K562 (cell line): ENCODE measurements around the gene HOTAIR. TPM values are rescaled to one million over a fixed set of nuclear protein-coding genes. Genes with fewer than 3 reads are reported as not detected.

Source experiments
- BHLHE40 ChIP-seq: IDR thresholded peaks from 2 replicates; pipeline ENCODE4 v1.6.1; 2011; ENCODE audit warnings: low read length, improper control_type of control experiment
- BMI1 ChIP-seq: fragments of 150-350 bp; IDR thresholded peaks from 2 replicates; pipeline ENCODE4 v1.6.1; 2014; ENCODE audit warnings: low read length
- CREM ChIP-seq: IDR thresholded peaks from 2 replicates; pipeline ENCODE4 v1.6.1; 2014; ENCODE audit warnings: antibody characterized with exemption, low read depth
- ESRRA ChIP-seq: fragments of 450-650 bp; IDR thresholded peaks from 2 replicates; pipeline ENCODE4 v1.6.1; 2014; ENCODE audit warnings: low read depth, mild to moderate bottlenecking, moderate library complexity, borderline replicate concordance
- ETV1 ChIP-seq: fragments of 450-650 bp; conservative IDR thresholded peaks from 2 replicates; pipeline ENCODE4 v1.6.1; 2016; ENCODE audit warnings: missing genetic modification characterization, control low read depth, low read depth, missing compliant biosample characterization
- FOXP1 ChIP-seq: sonication (generic); formaldehyde crosslinking; IDR thresholded peaks from 2 replicates; pipeline ENCODE4 v1.8.0; 2022; ENCODE audit warnings: mild to moderate bottlenecking, missing genetic modification reagents
- GATA2 ChIP-seq: sonication (generic); formaldehyde crosslinking; IDR thresholded peaks from 2 replicates; pipeline ENCODE4 v1.4.0; 2020; ENCODE audit warnings: mild to moderate bottlenecking, missing genetic modification reagents
- KLF13 ChIP-seq: fragments of 450-650 bp; IDR thresholded peaks from 2 replicates; pipeline ENCODE4 v1.6.1; 2016; ENCODE audit warnings: missing genetic modification characterization, low read depth, mild to moderate bottlenecking, missing compliant biosample characterization, moderate library complexity, borderline replicate concordance
- MXI1 ChIP-seq: IDR thresholded peaks from 2 replicates; pipeline ENCODE4 v1.6.1; 2011; ENCODE audit warnings: low read depth, mild to moderate bottlenecking, improper control_type of control experiment, low read length
- PHTF2 ChIP-seq: fragments of 250-450 bp; sonication (Bioruptor Pico); IDR thresholded peaks from 2 replicates; pipeline ENCODE4 v1.5.0; 2021; ENCODE audit warnings: mild to moderate bottlenecking
- SAFB ChIP-seq: fragments of 200-400 bp; formaldehyde crosslinking; IDR thresholded peaks from 2 replicates; pipeline ENCODE4 v1.6.1; 2017; ENCODE audit warnings: low read depth, low read length, borderline replicate concordance
- SRSF9 ChIP-seq: fragments of 200-400 bp; formaldehyde crosslinking; IDR thresholded peaks from 2 replicates; pipeline ENCODE4 v1.6.1; 2017; ENCODE audit warnings: low read depth, low read length, borderline replicate concordance
- TBP ChIP-seq: optimal IDR thresholded peaks from 2 replicates; pipeline ENCODE3; 2011; ENCODE audit warnings: low read depth, low read length, improper control_type of control experiment
- TGIF2 ChIP-seq: sonication (generic); formaldehyde crosslinking; IDR thresholded peaks from 2 replicates; pipeline ENCODE4 v1.8.1; 2022; ENCODE audit warnings: mild to moderate bottlenecking, missing genetic modification reagents, moderate library complexity
- XRCC5 ChIP-seq: fragments of 200-400 bp; formaldehyde crosslinking; IDR thresholded peaks from 2 replicates; pipeline ENCODE4 v1.6.1; 2017; ENCODE audit warnings: low read depth, mild to moderate bottlenecking, low read length
- ZKSCAN8 ChIP-seq: fragments of 200-800 bp; sonication (Bioruptor generic); IDR thresholded peaks from 2 replicates; pipeline ENCODE4 v1.6.1; 2016; ENCODE audit warnings: missing genetic modification characterization, missing compliant biosample characterization
- ZNF175 ChIP-seq: fragments of 200-800 bp; sonication (Bioruptor generic); IDR thresholded peaks from 2 replicates; pipeline ENCODE4 v1.6.1; 2016; ENCODE audit warnings: low read depth, mild to moderate bottlenecking, missing genetic modification characterization, missing compliant biosample characterization
- ZNF586 ChIP-seq: fragments of 450-650 bp; formaldehyde crosslinking; conservative IDR thresholded peaks from 2 replicates; pipeline ENCODE4 v1.4.0; 2020; ENCODE audit warnings: mild to moderate bottlenecking, moderate library complexity
- polyA plus RNA-seq, 8 experiments: library from polyadenylated mRNA; depleted of rRNA in 4 of 8; stranded (reverse) in 5 of 8; unstranded in 3 of 8; fragments of >200 nt; fragmentation: Nextera tagmentation in 2 of 8; fragmentation: Illumina TruSeq in 1 of 8; extraction: Ambion mirVana in 2 of 8; extraction: Trizol in 1 of 8; gene quantifications; 2 replicates each; pipeline versions ENCODE4 v1.2.1 to v1.2.3, GENCODE V29; 2011 to 2014; ENCODE audit warnings: inconsistent platforms in 1 of 8, missing spikeins in 1 of 8
- total RNA-seq, 7 experiments: library from RNA; depleted of rRNA in 6 of 7; stranded (reverse); fragments of >200 nt in 6 of 7; fragmentation: Illumina TruSeq in 2 of 7; extraction: Trizol in 2 of 7; gene quantifications; 2 replicates each; pipeline versions ENCODE4 v1.2.1 to v1.2.3, GENCODE V29; 2011 to 2021; ENCODE audit warnings: low replicate concordance in 1 of 7
- TF ChIP-seq, protein P1 (sequence below), 2 experiments: fragments of 150-350 bp in 1 of 2; IDR thresholded peaks; 2 replicates each; pipeline ENCODE4 v1.6.1; 2012 to 2016; ENCODE audit warnings: low read depth in 2 of 2, low read length in 2 of 2, mild to moderate bottlenecking in 1 of 2, moderate library complexity in 1 of 2
- TF ChIP-seq, protein P2 (sequence below): fragments of 250-450 bp; sonication (Bioruptor Pico); IDR thresholded peaks from 2 replicates; pipeline ENCODE4 v1.5.0; 2021; ENCODE audit warnings: mild to moderate bottlenecking, borderline replicate concordance
- TF ChIP-seq, protein P3 (sequence below): fragments of 250-450 bp; sonication (Bioruptor Pico); IDR thresholded peaks from 2 replicates; pipeline ENCODE4 v1.5.0; 2022; ENCODE audit warnings: mild to moderate bottlenecking

Gene HOTAIR
- total and polyA plus RNA-seq, 9 of the 15 experiments (the other 6 are each of a cell fraction or from before 2014, with no cell fraction given), result 0.04 TPM; not detected in 8

DNA sequence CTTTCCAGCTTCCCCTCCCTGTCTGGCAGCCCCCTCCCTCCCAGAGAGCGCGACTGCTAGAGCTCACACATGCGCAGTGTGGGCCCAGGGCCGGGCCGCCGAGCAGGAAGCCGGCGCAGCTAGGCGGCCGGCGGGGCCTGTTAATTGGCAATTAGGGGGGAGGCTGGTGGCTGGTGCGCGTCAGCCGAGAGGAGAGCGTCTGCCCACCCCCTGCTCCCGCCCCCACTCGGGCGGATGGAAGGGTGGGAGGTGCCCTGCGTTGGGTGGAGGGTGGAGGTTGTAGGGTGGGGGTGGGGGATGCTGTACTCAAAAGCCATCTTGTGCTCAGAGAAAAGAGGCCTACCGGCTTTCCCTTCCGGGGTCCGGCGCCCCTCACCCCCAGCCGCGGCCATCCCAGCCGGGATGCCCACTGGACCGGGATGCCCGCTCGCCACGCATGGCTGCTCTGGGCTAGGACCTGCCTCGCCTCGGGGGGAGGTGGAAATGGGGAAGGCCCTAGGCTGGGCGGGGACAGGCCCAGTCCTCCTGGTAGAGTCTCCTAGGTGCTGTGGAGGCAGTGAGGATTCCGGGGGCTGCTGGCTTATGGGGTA, 43.2 kb upstream of the HOTAIR start (continued):
- TF ChIP-seq, protein P1, sequence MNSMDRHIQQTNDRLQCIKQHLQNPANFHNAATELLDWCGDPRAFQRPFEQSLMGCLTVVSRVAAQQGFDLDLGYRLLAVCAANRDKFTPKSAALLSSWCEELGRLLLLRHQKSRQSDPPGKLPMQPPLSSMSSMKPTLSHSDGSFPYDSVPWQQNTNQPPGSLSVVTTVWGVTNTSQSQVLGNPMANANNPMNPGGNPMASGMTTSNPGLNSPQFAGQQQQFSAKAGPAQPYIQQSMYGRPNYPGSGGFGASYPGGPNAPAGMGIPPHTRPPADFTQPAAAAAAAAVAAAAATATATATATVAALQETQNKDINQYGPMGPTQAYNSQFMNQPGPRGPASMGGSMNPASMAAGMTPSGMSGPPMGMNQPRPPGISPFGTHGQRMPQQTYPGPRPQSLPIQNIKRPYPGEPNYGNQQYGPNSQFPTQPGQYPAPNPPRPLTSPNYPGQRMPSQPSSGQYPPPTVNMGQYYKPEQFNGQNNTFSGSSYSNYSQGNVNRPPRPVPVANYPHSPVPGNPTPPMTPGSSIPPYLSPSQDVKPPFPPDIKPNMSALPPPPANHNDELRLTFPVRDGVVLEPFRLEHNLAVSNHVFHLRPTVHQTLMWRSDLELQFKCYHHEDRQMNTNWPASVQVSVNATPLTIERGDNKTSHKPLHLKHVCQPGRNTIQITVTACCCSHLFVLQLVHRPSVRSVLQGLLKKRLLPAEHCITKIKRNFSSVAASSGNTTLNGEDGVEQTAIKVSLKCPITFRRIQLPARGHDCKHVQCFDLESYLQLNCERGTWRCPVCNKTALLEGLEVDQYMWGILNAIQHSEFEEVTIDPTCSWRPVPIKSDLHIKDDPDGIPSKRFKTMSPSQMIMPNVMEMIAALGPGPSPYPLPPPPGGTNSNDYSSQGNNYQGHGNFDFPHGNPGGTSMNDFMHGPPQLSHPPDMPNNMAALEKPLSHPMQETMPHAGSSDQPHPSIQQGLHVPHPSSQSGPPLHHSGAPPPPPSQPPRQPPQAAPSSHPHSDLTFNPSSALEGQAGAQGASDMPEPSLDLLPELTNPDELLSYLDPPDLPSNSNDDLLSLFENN (IDR thresholded peaks at IDR 0.05; ENCODE audit: low read depth in 2 of 2, low read length in 2 of 2), result no peak
- TF ChIP-seq GATA2 (CRISPR knock-in tag), result no peak
- TF ChIP-seq BMI1, result no peak
- TF ChIP-seq KLF13 (tag), result no peak
- 0 out of 2 replicates have a peak, but pooled peaks have one; percentile 41 for TF ChIP-seq ZNF175 (CRISPR knock-in tag)
- TF ChIP-seq SRSF9, result no peak
- peak; percentile 33 for TF ChIP-seq TBP
- TF ChIP-seq BHLHE40, result no peak
- TF ChIP-seq PHTF2 (CRISPR knock-in tag), result no peak
- no peak for TF ChIP-seq MXI1
- TF ChIP-seq XRCC5, result 0 out of 2 replicates have a peak, but pooled peaks have one; percentile 25
- no peak; the same call in 1 of the 2 replicates for TF ChIP-seq FOXP1
- TF ChIP-seq ZKSCAN8 (CRISPR knock-in tag), result 0 out of 2 replicates have a peak, but pooled peaks have one; percentile 30
- TF ChIP-seq, protein P2, sequence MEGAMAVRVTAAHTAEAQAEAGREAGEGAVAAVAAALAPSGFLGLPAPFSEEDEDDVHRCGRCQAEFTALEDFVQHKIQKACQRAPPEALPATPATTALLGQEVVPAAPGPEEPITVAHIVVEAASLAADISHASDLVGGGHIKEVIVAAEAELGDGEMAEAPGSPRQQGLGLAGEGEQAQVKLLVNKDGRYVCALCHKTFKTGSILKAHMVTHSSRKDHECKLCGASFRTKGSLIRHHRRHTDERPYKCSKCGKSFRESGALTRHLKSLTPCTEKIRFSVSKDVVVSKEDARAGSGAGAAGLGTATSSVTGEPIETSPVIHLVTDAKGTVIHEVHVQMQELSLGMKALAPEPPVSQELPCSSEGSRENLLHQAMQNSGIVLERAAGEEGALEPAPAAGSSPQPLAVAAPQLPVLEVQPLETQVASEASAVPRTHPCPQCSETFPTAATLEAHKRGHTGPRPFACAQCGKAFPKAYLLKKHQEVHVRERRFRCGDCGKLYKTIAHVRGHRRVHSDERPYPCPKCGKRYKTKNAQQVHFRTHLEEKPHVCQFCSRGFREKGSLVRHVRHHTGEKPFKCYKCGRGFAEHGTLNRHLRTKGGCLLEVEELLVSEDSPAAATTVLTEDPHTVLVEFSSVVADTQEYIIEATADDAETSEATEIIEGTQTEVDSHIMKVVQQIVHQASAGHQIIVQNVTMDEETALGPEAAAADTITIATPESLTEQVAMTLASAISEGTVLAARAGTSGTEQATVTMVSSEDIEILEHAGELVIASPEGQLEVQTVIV (CRISPR knock-in tag), result no peak
- no peak for TF ChIP-seq ZNF586 (CRISPR knock-in tag)
- TF ChIP-seq SAFB, result no peak
- TF ChIP-seq, protein P3, sequence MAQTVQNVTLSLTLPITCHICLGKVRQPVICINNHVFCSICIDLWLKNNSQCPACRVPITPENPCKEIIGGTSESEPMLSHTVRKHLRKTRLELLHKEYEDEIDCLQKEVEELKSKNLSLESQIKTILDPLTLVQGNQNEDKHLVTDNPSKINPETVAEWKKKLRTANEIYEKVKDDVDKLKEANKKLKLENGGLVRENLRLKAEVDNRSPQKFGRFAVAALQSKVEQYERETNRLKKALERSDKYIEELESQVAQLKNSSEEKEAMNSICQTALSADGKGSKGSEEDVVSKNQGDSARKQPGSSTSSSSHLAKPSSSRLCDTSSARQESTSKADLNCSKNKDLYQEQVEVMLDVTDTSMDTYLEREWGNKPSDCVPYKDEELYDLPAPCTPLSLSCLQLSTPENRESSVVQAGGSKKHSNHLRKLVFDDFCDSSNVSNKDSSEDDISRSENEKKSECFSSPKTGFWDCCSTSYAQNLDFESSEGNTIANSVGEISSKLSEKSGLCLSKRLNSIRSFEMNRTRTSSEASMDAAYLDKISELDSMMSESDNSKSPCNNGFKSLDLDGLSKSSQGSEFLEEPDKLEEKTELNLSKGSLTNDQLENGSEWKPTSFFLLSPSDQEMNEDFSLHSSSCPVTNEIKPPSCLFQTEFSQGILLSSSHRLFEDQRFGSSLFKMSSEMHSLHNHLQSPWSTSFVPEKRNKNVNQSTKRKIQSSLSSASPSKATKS, result no peak
- no peak for TF ChIP-seq ESRRA
- no peak for TF ChIP-seq TGIF2 (CRISPR knock-in tag)
- TF ChIP-seq ETV1 (tag), result peak; percentile 61; the same call in 1 of the 2 replicates
- peak; percentile 82 for TF ChIP-seq CREM
